SK-MEL-5 (cell line): ENCODE measurements around the gene PRDX1. TPM values are rescaled to one million over a fixed set of nuclear protein-coding genes. Genes with fewer than 3 reads are reported as not detected.
"Not testable (repeated sequence)": the region's sequence is repeated elsewhere in the genome, so short reads cannot be mapped to it uniquely, and the experiment has no call there.

ENCODE experiments used
- DNase-seq: peaks from one replicate; pipeline ENCODE4 v3.0.0-alpha.2; 2016; ENCODE audit warnings: low read depth, low spot score
- in situ Hi-C: cut with HindIII; loops from 2 replicates; pipeline ENCODE4 v1.10.0; 2016; ENCODE audit warnings: low sequenced_read_pairs, high pct_unique_total_duplicates, low pct_unique_long_range_greater_than_20kb
- total RNA-seq: library from RNA; depleted of rRNA; stranded (reverse); fragments of >200 nt; shearing (Covaris generic); gene quantifications from 2 replicates; pipeline ENCODE4 v1.2.3, GENCODE V29; 2014

PRDX1 gene
- total RNA-seq, 1 experiment from 2014 or later: 1,043 TPM

GRCh38 chr1:45543581-45544417, 22.1 kb upstream of the PRDX1 start:
- in situ Hi-C loops: no loop called here
- DNase-seq: peak; percentile 43

GRCh38 chr1:45542591-45542990, 20.9 kb upstream of the PRDX1 start:
- DNase-seq: no peak
- in situ Hi-C loops: no loop called here

- DNase-seq: no peak
- in situ Hi-C loops: no loop called here
Measured at GRCh38 chr1:45541193-45541592, 19.5 kb upstream of the PRDX1 start.

GRCh38 chr1:45536886-45537285, 15.2 kb upstream of the PRDX1 start:
- in situ Hi-C loops: no loop called here
- no peak for DNase-seq

GRCh38 chr1:45535988-45536766, 14.5 kb upstream of the PRDX1 start:
- DNase-seq: no peak
- in situ Hi-C loops: no loop called here

GRCh38 chr1:45531873-45532272, 10.2 kb upstream of the PRDX1 start:
- in situ Hi-C loops: no loop called here
- DNase-seq: no peak

- in situ Hi-C loops: no loop called here
- no peak for DNase-seq
Measured at GRCh38 chr1:45530632-45531135, 9.0 kb upstream of the PRDX1 start.

GRCh38 chr1:45526135-45526644, 4.5 kb upstream of the PRDX1 start:
- in situ Hi-C loops: no loop called here
- no peak for DNase-seq

GRCh38 chr1:45523975-45524374, 2.3 kb upstream of the PRDX1 start:
- DNase-seq, in situ Hi-C loops: not testable (repeated sequence)

GRCh38 chr1:45523516-45523915, 1.8 kb upstream of the PRDX1 start:
- not testable (repeated sequence) for DNase-seq

GRCh38 chr1:45522324-45523104, 830 bp upstream of the PRDX1 start:
- in situ Hi-C loops: no loop called here
- no peak for DNase-seq

More at GRCh38 chr1:45523516-45523915, 1.8 kb upstream of the PRDX1 start:
- in situ Hi-C loops: not testable (repeated sequence)

GRCh38 chr1:45519774-45520173, 1.9 kb downstream of the PRDX1 start:
- in situ Hi-C loops, DNase-seq: not testable (repeated sequence)

- in situ Hi-C loops: no loop called here
- DNase-seq: peak; percentile 60
Measured at GRCh38 chr1:45518910-45519309, 2.8 kb downstream of the PRDX1 start.

- in situ Hi-C loops, DNase-seq: not testable (repeated sequence)
Measured at GRCh38 chr1:45518366-45518765, 3.3 kb downstream of the PRDX1 start.

- DNase-seq: no peak
- in situ Hi-C loops: no loop called here
Measured at GRCh38 chr1:45516465-45516864, 5.2 kb downstream of the PRDX1 start.

GRCh38 chr1:45516036-45516435, 5.6 kb downstream of the PRDX1 start:
- no peak for DNase-seq
- in situ Hi-C loops: no loop called here

- DNase-seq, in situ Hi-C loops: not testable (repeated sequence)
Measured at GRCh38 chr1:45513532-45514260, 8.0 kb downstream of the PRDX1 start.
